Stimulated activated CD8-positive, alpha-beta memory T cell treated with anti-CD3 and anti-CD28 coated beads, Interleukin-7, amount 100 ng/mL, for 4 hours (primary cell): ENCODE results near the gene KCNMA1.

Experiments
- DNase-seq, 2 donors: peaks; one replicate each; pipeline ENCODE4 v3.0.0-alpha.2; 2020; ENCODE audit warnings: low read depth in 2 of 2

Gene KCNMA1

GRCh38 chr10:77158666-77159065 is 478.9 kb downstream of the KCNMA1 start:
- DNase-seq = no peak

- DNase-seq = no peak
Measured at GRCh38 chr10:77157248-77158019, 480.2 kb downstream of the KCNMA1 start.

- no peak for DNase-seq
Measured at GRCh38 chr10:77156406-77156879, 481.2 kb downstream of the KCNMA1 start.

- no peak for DNase-seq
Measured at GRCh38 chr10:77152256-77152655, 485.4 kb downstream of the KCNMA1 start.

- no peak for DNase-seq
Measured at GRCh38 chr10:77151408-77151807, 486.2 kb downstream of the KCNMA1 start.

GRCh38 chr10:77149706-77150105 is 487.9 kb downstream of the KCNMA1 start:
- no peak for DNase-seq

GRCh38 chr10:77149001-77149400 is 488.6 kb downstream of the KCNMA1 start:
- DNase-seq = no peak

GRCh38 chr10:77147871-77148270 is 489.7 kb downstream of the KCNMA1 start:
- DNase-seq = no peak

- no peak for DNase-seq
Measured at GRCh38 chr10:77146712-77147336, 490.8 kb downstream of the KCNMA1 start.

- no peak for DNase-seq
Measured at GRCh38 chr10:77144656-77145055, 493.0 kb downstream of the KCNMA1 start.

- no peak for DNase-seq
Measured at GRCh38 chr10:77139252-77140160, 498.1 kb downstream of the KCNMA1 start.

- DNase-seq = no peak
Measured at GRCh38 chr10:77138541-77138940, 499.1 kb downstream of the KCNMA1 start.

GRCh38 chr10:77135555-77135954 is 502.1 kb downstream of the KCNMA1 start:
- no peak for DNase-seq

- no peak for DNase-seq
Measured at GRCh38 chr10:77131214-77131613, 506.4 kb downstream of the KCNMA1 start.

GRCh38 chr10:77127243-77127642 is 510.4 kb downstream of the KCNMA1 start:
- no peak for DNase-seq

- DNase-seq = no peak
Measured at GRCh38 chr10:77125231-77125630, 512.4 kb downstream of the KCNMA1 start.

- DNase-seq = no peak
Measured at GRCh38 chr10:77123330-77123729, 514.3 kb downstream of the KCNMA1 start.

GRCh38 chr10:77121829-77122228 is 515.8 kb downstream of the KCNMA1 start:
- no peak for DNase-seq

GRCh38 chr10:77120666-77121376 is 516.8 kb downstream of the KCNMA1 start:
- no peak for DNase-seq

GRCh38 chr10:77120012-77120411 is 517.6 kb downstream of the KCNMA1 start:
- no peak for DNase-seq

- no peak for DNase-seq
Measured at GRCh38 chr10:77118603-77119282, 518.9 kb downstream of the KCNMA1 start.
